ENCODE measurements around the gene KREMEN2. TPM values are rescaled to one million over a fixed set of nuclear protein-coding genes. Genes with fewer than 3 reads are reported as not detected.

The KREMEN2 gene
- total and polyA plus RNA-seq, 4 donors, result not detected

DNA sequence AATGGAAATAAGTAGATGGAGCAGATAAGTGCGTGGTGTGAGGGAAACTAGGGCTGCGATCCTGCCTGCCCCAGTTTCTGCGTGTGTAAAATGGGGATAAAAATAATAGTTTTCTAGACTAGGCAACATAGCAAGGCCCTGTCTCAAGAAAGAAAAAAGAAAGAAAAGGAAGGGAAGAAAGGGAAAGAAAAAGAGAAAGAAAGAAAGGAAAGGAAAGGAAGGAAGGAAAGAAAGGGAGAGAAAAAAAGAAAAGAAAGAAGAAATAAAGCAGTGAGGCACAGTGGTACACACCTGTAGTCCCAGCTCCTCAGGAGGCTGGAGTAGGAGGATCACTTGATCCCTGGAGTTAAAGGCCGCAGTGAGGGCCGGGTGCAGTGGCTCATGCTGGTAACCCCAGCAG is 18.3 kb downstream of the KREMEN2 start:
- TF ChIP-seq FOXA2 (IDR thresholded peaks at IDR 0.05) (no peak), GABPA (IDR thresholded peaks at IDR 0.05 in 1 of 2, conservative IDR thresholded peaks at IDR 0.05 in 1 of 2) (no peak), FOXA1 (IDR thresholded peaks at IDR 0.05) (no peak), RAD21 (IDR thresholded peaks at IDR 0.05) (no peak), SP1 (IDR thresholded peaks at IDR 0.05) (no peak), HNF4A (conservative IDR thresholded peaks at IDR 0.05) (no peak), HNF4G (IDR thresholded peaks at IDR 0.05) (no peak), NR2F2 (IDR thresholded peaks at IDR 0.05) (no peak)
- TF ChIP-seq, protein P1, sequence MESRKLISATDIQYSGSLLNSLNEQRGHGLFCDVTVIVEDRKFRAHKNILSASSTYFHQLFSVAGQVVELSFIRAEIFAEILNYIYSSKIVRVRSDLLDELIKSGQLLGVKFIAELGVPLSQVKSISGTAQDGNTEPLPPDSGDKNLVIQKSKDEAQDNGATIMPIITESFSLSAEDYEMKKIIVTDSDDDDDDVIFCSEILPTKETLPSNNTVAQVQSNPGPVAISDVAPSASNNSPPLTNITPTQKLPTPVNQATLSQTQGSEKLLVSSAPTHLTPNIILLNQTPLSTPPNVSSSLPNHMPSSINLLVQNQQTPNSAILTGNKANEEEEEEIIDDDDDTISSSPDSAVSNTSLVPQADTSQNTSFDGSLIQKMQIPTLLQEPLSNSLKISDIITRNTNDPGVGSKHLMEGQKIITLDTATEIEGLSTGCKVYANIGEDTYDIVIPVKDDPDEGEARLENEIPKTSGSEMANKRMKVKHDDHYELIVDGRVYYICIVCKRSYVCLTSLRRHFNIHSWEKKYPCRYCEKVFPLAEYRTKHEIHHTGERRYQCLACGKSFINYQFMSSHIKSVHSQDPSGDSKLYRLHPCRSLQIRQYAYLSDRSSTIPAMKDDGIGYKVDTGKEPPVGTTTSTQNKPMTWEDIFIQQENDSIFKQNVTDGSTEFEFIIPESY (IDR thresholded peaks at IDR 0.05), result no peak
- TF ChIP-seq, protein P2, sequence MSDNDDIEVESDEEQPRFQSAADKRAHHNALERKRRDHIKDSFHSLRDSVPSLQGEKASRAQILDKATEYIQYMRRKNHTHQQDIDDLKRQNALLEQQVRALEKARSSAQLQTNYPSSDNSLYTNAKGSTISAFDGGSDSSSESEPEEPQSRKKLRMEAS (IDR thresholded peaks at IDR 0.05), result no peak
- TF ChIP-seq, protein P3, sequence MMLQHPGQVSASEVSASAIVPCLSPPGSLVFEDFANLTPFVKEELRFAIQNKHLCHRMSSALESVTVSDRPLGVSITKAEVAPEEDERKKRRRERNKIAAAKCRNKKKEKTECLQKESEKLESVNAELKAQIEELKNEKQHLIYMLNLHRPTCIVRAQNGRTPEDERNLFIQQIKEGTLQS (IDR thresholded peaks at IDR 0.05), result no peak
- H3K4me1 ChIP-seq (ENCODE audit: control insufficient read depth in 4 of 4, insufficient read depth in 4 of 4, low read length in 3 of 4), result peaks cover 7 to 37% (median 19%) of the 10 kb centered on the region in 4 donors
- H3K36me3 ChIP-seq (ENCODE audit: control insufficient read depth in 4 of 4, insufficient read depth in 3 of 4, low read depth in 1 of 4, low read length in 3 of 4), result no peaks in the 10 kb centered on the region
- peaks cover 0 to 2% (median 0%) of the 10 kb centered on the region in 4 donors for H3K27me3 ChIP-seq (ENCODE audit: control insufficient read depth in 4 of 4, insufficient read depth in 4 of 4, low read length in 3 of 4)
- WGBS, result 90% methylated on average over 5 of the region's 5 CpGs
- H3K4me3 ChIP-seq (ENCODE audit: low read depth in 1 of 3, low read length in 3 of 3), result no peak overlapping the region
- H3K9me3 ChIP-seq (ENCODE audit: control insufficient read depth in 4 of 4, low read length in 3 of 4), result no peaks in the 10 kb centered on the region
- no peak overlapping the region for H3K27ac ChIP-seq (ENCODE audit: low read depth in 1 of 2, low read length in 2 of 2)
- no peak overlapping the region for H3K9ac ChIP-seq (ENCODE audit: low read depth in 1 of 2, low read length in 2 of 2)
- DNase-seq (ENCODE audit: low spot score), result no peak

DNA sequence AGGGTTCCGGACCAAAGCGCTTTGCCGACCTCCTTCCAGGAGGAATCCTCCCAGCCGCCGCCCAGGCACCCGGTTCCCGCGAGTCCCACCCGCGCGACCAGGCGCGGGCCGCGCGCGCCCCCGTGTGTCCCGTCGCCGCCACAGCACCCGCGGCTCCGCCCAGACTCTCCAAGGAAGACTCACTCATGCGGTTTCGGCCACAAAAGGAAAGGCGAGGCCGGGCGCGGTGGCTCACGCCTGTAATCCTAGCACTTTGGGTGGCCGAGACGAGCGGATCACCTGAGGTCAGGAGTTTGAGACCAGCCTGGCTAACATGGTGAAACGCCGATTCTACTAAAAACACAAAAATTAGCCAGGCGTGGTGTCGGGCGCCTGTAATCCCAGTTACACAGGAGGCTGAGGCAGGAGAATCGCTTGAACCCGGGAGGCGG is 19.6 kb downstream of the KREMEN2 start:
- peak in 1 of 2 donors; percentile 72 for TF ChIP-seq RAD21 (IDR thresholded peaks at IDR 0.05)
- no peak for TF ChIP-seq GABPA (IDR thresholded peaks at IDR 0.05 in 1 of 2, conservative IDR thresholded peaks at IDR 0.05 in 1 of 2)
- TF ChIP-seq, protein P4, sequence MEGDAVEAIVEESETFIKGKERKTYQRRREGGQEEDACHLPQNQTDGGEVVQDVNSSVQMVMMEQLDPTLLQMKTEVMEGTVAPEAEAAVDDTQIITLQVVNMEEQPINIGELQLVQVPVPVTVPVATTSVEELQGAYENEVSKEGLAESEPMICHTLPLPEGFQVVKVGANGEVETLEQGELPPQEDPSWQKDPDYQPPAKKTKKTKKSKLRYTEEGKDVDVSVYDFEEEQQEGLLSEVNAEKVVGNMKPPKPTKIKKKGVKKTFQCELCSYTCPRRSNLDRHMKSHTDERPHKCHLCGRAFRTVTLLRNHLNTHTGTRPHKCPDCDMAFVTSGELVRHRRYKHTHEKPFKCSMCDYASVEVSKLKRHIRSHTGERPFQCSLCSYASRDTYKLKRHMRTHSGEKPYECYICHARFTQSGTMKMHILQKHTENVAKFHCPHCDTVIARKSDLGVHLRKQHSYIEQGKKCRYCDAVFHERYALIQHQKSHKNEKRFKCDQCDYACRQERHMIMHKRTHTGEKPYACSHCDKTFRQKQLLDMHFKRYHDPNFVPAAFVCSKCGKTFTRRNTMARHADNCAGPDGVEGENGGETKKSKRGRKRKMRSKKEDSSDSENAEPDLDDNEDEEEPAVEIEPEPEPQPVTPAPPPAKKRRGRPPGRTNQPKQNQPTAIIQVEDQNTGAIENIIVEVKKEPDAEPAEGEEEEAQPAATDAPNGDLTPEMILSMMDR (IDR thresholded peaks at IDR 0.05; ENCODE audit: low read depth, low read length, missing input control), result peak; percentile 83
- peak; percentile 87 for DNase-seq (ENCODE audit: low spot score)
- peak overlapping the region in 1 of 3 donors; percentile 30 for H3K4me3 ChIP-seq (ENCODE audit: low read depth in 1 of 3, low read length in 3 of 3)
- H3K9me3 ChIP-seq (ENCODE audit: control insufficient read depth in 4 of 4, low read length in 3 of 4), result no peaks in the 10 kb centered on the region
- no peak overlapping the region for H3K9ac ChIP-seq (ENCODE audit: low read depth in 1 of 2, low read length in 2 of 2)
- no peaks in the 10 kb centered on the region for H3K36me3 ChIP-seq (ENCODE audit: control insufficient read depth in 4 of 4, insufficient read depth in 3 of 4, low read depth in 1 of 4, low read length in 3 of 4)
- WGBS, result 9% methylated on average over 42 of the region's 42 CpGs
- peaks cover 0 to 2% (median 0%) of the 10 kb centered on the region in 4 donors for H3K27me3 ChIP-seq (ENCODE audit: control insufficient read depth in 4 of 4, insufficient read depth in 4 of 4, low read length in 3 of 4)
- H3K27ac ChIP-seq (ENCODE audit: low read depth in 1 of 2, low read length in 2 of 2), result no peak overlapping the region
- H3K4me1 ChIP-seq (ENCODE audit: control insufficient read depth in 4 of 4, insufficient read depth in 4 of 4, low read length in 3 of 4), result peaks cover 3 to 30% (median 14%) of the 10 kb centered on the region in 4 donors

DNA sequence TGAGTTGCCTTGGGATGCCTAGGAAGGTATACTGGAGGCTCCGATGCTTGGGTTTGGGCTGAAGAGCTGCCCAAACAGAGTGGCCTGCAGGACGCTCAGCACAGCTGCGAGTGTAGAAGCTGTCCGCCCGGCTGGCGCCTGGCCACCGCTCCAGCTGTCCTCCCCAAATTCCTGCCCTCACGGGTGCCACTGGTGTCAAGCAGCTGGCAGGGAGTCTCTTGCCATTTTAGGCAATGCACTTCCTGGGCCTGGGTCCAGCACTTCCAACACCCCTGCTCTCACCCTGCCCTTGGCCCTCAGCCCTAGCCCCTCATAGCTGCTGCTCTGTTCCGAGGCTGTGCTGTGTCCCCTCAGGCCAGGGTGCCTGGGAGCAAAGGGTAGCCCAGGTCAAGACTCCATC is 21.4 kb downstream of the KREMEN2 start:
- 64% methylated on average over 9 of the region's 9 CpGs for WGBS
- no peak overlapping the region for H3K9ac ChIP-seq (ENCODE audit: low read depth in 1 of 2, low read length in 2 of 2)
- DNase-seq (ENCODE audit: low spot score), result no peak
- TF ChIP-seq, protein P2 (IDR thresholded peaks at IDR 0.05), result no peak
- no peak for TF ChIP-seq RXRA (IDR thresholded peaks at IDR 0.05)
- H3K27ac ChIP-seq (ENCODE audit: low read depth in 1 of 2, low read length in 2 of 2), result no peak overlapping the region
- H3K9me3 ChIP-seq (ENCODE audit: control insufficient read depth in 4 of 4, low read length in 3 of 4), result no peaks in the 10 kb centered on the region
- H3K27me3 ChIP-seq (ENCODE audit: control insufficient read depth in 4 of 4, insufficient read depth in 4 of 4, low read length in 3 of 4), result no peaks in the 10 kb centered on the region
- peaks cover 0 to 24% (median 12%) of the 10 kb centered on the region in 4 donors for H3K4me1 ChIP-seq (ENCODE audit: control insufficient read depth in 4 of 4, insufficient read depth in 4 of 4, low read length in 3 of 4)
- H3K4me3 ChIP-seq (ENCODE audit: low read depth in 1 of 3, low read length in 3 of 3), result no peak overlapping the region
- no peaks in the 10 kb centered on the region for H3K36me3 ChIP-seq (ENCODE audit: control insufficient read depth in 4 of 4, insufficient read depth in 3 of 4, low read depth in 1 of 4, low read length in 3 of 4)
